K562 (cell line): ENCODE measurements around the gene DNAJB1. TPM values are rescaled to one million over a fixed set of nuclear protein-coding genes. Genes with fewer than 3 reads are reported as not detected.
A peak's percentile ranks its signal among the peaks of the same experiment; 100 is the strongest.

Experiments
- ARID4B ChIP-seq: sonication (generic); formaldehyde crosslinking; IDR thresholded peaks from 2 replicates; pipeline ENCODE4 v1.8.0; 2022; ENCODE audit warnings: mild to moderate bottlenecking, missing genetic modification reagents
- ATF3 ChIP-seq, 2 experiments: fragments of 450-650 bp in 1 of 2; sonication (generic) in 1 of 2; formaldehyde crosslinking in 1 of 2; IDR thresholded peaks in 1 of 2; conservative IDR thresholded peaks in 1 of 2; 2 replicates each; pipeline versions ENCODE4 v1.6.1 to v1.8.1; 2016 to 2023; ENCODE audit warnings: mild to moderate bottlenecking in 2 of 2, moderate library complexity in 2 of 2, inconsistent platforms in 1 of 2, missing genetic modification reagents in 1 of 2
- ATF7 ChIP-seq: fragments of 450-650 bp; IDR thresholded peaks from 2 replicates; pipeline ENCODE4 v1.7.1; 2014; ENCODE audit warnings: mild to moderate bottlenecking, moderate library complexity
- BCLAF1 ChIP-seq, 2 experiments: fragments of 450-650 bp in 1 of 2; IDR thresholded peaks; 2 replicates each; pipeline ENCODE4 v1.6.1; 2011 to 2017; ENCODE audit warnings: low read depth in 2 of 2, antibody characterized with exemption in 1 of 2, borderline replicate concordance in 1 of 2, low read length in 1 of 2, mild to moderate bottlenecking in 1 of 2, mixed read lengths in 1 of 2; ENCODE audit not compliant: control insufficient read depth in 1 of 2
- BHLHE40 ChIP-seq: IDR thresholded peaks from 2 replicates; pipeline ENCODE4 v1.6.1; 2011; ENCODE audit warnings: low read length, improper control_type of control experiment
- CBX3 ChIP-seq, 2 experiments: IDR thresholded peaks; 1 replicate in 1 of 2; 2 replicates in 1 of 2; pipeline ENCODE4 v1.6.1; 2012; ENCODE audit warnings: inconsistent platforms in 2 of 2, low read length in 2 of 2, borderline replicate concordance in 1 of 2, control low read depth in 1 of 2
- CEBPB ChIP-seq: fragments of 450-650 bp; IDR thresholded peaks from 2 replicates; pipeline ENCODE4 v1.6.1; 2016; ENCODE audit warnings: missing genetic modification characterization, missing compliant biosample characterization
- E4F1 ChIP-seq: fragments of 250-450 bp; sonication (Bioruptor Pico); IDR thresholded peaks from 2 replicates; pipeline ENCODE4 v1.5.0; 2021; ENCODE audit warnings: mild to moderate bottlenecking, borderline replicate concordance
- ETV1 ChIP-seq: fragments of 450-650 bp; conservative IDR thresholded peaks from 2 replicates; pipeline ENCODE4 v1.6.1; 2016; ENCODE audit warnings: missing genetic modification characterization, control low read depth, low read depth, missing compliant biosample characterization
- NR4A1 ChIP-seq, 2 experiments: fragments of 250-450 bp in 1 of 2; fragments of 450-650 bp in 1 of 2; sonication (Bioruptor Pico) in 1 of 2; IDR thresholded peaks; 2 replicates each; pipeline versions ENCODE4 v1.4.0 to v1.6.1; 2016 to 2020; ENCODE audit warnings: mild to moderate bottlenecking in 2 of 2, missing compliant biosample characterization in 1 of 2, missing genetic modification characterization in 1 of 2, moderate library complexity in 1 of 2
- OTX1 ChIP-seq: fragments of 450-650 bp; formaldehyde crosslinking; IDR thresholded peaks from 2 replicates; pipeline ENCODE4 v1.4.0; 2022; ENCODE audit warnings: mild to moderate bottlenecking
- PYGO2 ChIP-seq: fragments of 450-650 bp; IDR thresholded peaks from 2 replicates; pipeline ENCODE4 v1.6.1; 2016; ENCODE audit warnings: mild to moderate bottlenecking, missing genetic modification characterization, moderate library complexity, missing compliant biosample characterization
- SMARCA5 ChIP-seq: fragments of 450-650 bp; IDR thresholded peaks from 2 replicates; pipeline ENCODE4 v1.6.1; 2016
- ZNF77 ChIP-seq: fragments of 250-450 bp; sonication (Bioruptor Pico); IDR thresholded peaks from 2 replicates; pipeline ENCODE4 v1.5.0; 2020
- polyA plus RNA-seq, 8 experiments: library from polyadenylated mRNA; depleted of rRNA in 4 of 8; stranded (reverse) in 5 of 8; unstranded in 3 of 8; fragments of >200 nt; fragmentation: Nextera tagmentation in 2 of 8; fragmentation: Illumina TruSeq in 1 of 8; extraction: Ambion mirVana in 2 of 8; extraction: Trizol in 1 of 8; gene quantifications; 2 replicates each; pipeline versions ENCODE4 v1.2.1 to v1.2.3, GENCODE V29; 2011 to 2014; ENCODE audit warnings: inconsistent platforms in 1 of 8, missing spikeins in 1 of 8
- total RNA-seq, 7 experiments: library from RNA; depleted of rRNA in 6 of 7; stranded (reverse); fragments of >200 nt in 6 of 7; fragmentation: Illumina TruSeq in 2 of 7; extraction: Trizol in 2 of 7; gene quantifications; 2 replicates each; pipeline versions ENCODE4 v1.2.1 to v1.2.3, GENCODE V29; 2011 to 2021; ENCODE audit warnings: low replicate concordance in 1 of 7

The DNAJB1 gene
- total and polyA plus RNA-seq, 9 of the 15 experiments (the other 6 are each of a cell fraction or from before 2014, with no cell fraction given): 13.2 to 113 (median 62.1) TPM

- TF ChIP-seq ARID4B (CRISPR knock-in tag) (no peak), ZNF77 (CRISPR knock-in tag) (no peak), SMARCA5 (no peak), BHLHE40 (peak; percentile 16; the same call in 1 of the 2 replicates), ATF7 (0 out of 2 replicates have a peak, but pooled peaks have one; percentile 18), E4F1 (no peak), OTX1 (CRISPR knock-in tag) (peak; percentile 72; the same call in 1 of the 2 replicates), NR4A1 (CRISPR knock-in tag; IDR thresholded peaks at IDR 0.05) (no peak), NR4A1 (tag; IDR thresholded peaks at IDR 0.05) (no peak), CEBPB (tag) (peak; percentile 86), CBX3 (IDR thresholded peaks at IDR 0.05; ENCODE audit: borderline replicate concordance in 1 of 2, low read length in 2 of 2) (no peak), ATF3 (IDR thresholded peaks at IDR 0.05) (peak; percentile 80), ATF3 (CRISPR knock-in tag; conservative IDR thresholded peaks at IDR 0.05) (no peak), PYGO2 (tag) (no peak), BCLAF1 (IDR thresholded peaks at IDR 0.05; ENCODE audit: borderline replicate concordance in 1 of 2, control insufficient read depth in 1 of 2, low read depth in 2 of 2, low read length in 1 of 2) (no peak), ETV1 (tag) (no peak)
Measured at GRCh38 chr19:14476673-14477401, 41.4 kb downstream of the DNAJB1 start (continued).
